Left kidney (tissue), 2 donors: ENCODE measurements around the gene SCNN1A. TPM values are rescaled to one million over a fixed set of nuclear protein-coding genes. Genes with fewer than 3 reads are reported as not detected.
"Not testable (repeated sequence)": the region's sequence is repeated elsewhere in the genome, so short reads cannot be mapped to it uniquely, and the experiment has no call there.

Source experiments
- DNase-seq: peaks from one replicate; pipeline ENCODE4 v3.0.0-alpha.2; 2013
- polyA plus RNA-seq: library from polyadenylated mRNA; unstranded; fragments of 120-200 nt; gene quantifications from one replicate; pipeline ENCODE4 v1.2.1, GENCODE V29; 2013; ENCODE audit not compliant: insufficient read length

Gene SCNN1A
- polyA plus RNA-seq, 1 donor, result 80.1 TPM

- no peak for DNase-seq
Measured at GRCh38 chr12:6347367-6348338, 27.7 kb downstream of the SCNN1A start.

DNA sequence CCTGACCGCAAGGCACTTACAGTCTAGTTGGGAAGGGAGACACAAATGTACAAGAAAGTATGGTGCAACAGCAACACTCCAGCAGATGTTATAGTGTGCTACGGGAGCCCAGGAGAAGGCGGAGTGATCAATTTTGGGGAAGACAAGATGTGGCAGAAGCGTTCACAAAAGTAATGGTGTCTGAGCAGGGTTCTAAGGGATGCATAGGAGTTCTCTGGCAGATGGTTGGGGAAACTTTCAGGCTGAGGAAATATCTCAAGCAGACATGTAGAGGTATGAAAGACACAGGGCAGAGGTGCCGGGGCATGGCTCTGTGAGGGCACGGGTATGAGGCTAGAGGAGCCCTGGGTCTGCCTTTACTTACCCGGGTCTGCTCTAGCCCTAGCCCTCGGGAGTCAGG, 28.4 kb downstream of the SCNN1A start:
- no peak for DNase-seq

DNA sequence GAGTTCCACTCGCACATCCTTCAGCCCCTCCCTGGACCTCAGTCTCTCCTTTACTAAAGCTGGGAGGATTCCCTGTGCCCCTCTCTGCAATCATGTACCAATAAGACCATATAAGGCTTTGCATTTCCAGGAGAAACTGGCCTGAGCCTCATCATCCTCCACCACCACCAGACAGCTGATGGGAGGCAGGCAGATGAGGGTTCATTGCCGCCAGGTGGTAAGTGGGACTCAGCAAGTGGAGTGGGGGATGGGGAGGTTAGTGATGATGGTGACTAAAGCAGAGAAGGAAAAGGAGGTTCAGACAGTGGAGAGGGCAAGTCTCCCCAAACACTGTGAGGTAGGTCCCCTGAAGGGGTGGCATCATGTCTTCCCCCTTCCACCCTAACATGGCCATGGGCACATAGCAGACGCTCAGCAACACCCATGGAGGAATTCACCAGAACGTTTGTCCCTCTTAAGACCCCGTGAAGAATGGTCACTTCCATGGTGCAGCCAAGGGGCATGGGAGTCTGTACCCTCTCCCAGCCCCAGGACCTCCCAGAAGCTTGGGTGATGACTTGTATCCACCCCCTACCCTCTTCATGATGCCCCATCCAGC, 29.0 kb downstream of the SCNN1A start:
- no peak for DNase-seq

DNA sequence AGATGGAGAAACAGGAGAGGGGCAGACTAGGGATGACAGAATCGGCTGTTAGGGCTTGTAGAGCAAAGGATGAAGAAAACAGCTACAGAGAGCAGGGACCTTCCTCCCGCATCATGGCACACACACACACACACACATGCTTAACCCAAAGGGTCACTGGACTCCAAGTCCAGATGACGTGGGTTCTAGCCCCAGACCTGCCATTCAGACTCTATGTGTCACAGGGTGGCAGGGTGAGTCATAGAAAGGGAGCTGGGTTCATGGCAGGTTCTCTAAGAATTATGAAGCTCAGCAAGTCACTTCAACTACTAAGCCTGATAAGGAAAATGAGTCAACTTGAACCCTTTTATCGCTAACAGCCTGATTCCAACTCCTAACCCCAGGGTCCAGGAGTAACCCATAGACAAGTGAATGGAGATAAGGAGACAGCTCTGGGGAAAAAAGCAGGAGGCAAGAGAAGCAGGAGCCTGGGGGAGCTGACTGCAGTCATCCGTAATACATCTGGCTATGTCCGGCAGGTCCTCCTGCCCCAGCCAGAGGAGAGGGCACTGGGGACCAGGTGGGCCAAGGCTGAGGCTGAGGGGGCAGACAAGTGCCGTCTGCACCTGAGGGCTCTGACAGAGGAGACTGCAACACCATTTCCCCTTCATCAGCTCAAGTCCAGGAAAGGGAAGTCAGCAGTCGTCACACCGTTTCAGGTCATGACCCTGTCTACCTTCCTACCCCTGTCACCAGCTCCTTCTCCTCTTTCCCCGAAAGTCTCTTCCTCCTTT, 29.9 kb downstream of the SCNN1A start:
- DNase-seq, result no peak

DNA sequence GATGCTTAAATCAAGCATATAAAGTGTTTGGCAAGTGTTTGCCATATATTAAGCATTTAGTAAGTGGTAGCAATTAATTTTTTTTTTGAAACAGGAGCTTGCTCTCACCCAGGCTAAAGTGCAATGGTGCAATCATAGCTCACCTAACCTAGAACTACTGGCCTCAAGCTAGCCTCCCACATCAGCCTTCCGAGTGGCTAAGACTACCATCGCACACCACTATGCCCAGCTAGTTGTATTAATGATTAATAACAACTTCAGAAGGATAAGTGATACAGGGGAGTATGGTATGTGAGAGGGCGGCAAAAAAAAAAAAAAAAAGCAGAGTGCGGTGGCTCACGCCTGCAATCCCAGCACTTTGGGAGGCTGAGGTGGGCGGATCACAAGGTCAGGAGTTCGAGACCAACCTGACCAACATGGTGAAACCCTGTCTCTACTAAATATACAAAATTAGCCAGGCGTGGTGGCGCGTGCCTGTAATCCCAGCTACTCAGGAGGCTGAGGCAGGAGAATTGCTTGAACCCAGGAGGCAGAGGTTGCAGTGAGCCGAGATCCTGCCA, 31.2 kb downstream of the SCNN1A start:
- not testable (repeated sequence) for DNase-seq

GRCh38 chr12:6343518-6343917, 31.8 kb downstream of the SCNN1A start:
- DNase-seq, result no peak

DNA sequence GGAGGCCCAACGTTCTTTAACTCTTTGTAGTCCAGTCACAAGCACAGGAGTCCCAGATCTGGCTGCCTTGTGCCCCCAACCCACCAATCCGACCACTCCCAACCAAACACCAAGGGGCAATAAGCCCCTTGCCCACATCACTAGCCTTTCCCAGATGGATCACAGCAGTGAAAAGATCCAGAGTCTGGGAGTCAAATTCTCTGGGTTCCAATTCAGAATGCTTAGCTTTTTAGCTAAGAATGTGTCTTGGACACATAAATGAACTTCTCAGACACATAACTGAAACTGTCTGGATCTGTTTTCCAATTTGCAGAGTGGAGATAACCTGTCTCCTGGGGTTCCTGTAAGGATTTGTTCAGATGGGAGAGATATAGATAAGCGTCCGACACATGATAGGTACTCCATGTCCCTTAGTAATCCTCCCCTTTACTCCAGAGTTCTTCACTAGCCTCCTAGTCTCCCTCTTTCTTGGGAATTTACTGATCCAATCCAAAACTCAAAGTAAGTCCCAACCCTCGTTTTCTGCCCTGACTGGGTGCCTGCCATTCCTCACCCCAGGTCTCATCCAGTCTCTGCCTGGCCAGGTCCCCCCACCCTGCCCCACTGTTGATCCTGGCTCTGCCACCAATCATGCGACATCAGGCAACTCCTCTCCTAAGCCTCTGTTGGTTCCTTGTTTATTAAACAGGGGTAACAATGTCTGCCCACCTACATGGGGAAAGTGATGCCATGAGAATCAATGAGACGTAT, 33.0 kb downstream of the SCNN1A start:
- no peak for DNase-seq

- peak; percentile 76 for DNase-seq
Measured at GRCh38 chr12:6341417-6342139, 33.8 kb downstream of the SCNN1A start, which contains the start of gene TNFRSF1A. TNFRSF1A (minus strand) TSS chr12:6342076; CDS start chr12:6341814, 262 bp downstream.

DNA sequence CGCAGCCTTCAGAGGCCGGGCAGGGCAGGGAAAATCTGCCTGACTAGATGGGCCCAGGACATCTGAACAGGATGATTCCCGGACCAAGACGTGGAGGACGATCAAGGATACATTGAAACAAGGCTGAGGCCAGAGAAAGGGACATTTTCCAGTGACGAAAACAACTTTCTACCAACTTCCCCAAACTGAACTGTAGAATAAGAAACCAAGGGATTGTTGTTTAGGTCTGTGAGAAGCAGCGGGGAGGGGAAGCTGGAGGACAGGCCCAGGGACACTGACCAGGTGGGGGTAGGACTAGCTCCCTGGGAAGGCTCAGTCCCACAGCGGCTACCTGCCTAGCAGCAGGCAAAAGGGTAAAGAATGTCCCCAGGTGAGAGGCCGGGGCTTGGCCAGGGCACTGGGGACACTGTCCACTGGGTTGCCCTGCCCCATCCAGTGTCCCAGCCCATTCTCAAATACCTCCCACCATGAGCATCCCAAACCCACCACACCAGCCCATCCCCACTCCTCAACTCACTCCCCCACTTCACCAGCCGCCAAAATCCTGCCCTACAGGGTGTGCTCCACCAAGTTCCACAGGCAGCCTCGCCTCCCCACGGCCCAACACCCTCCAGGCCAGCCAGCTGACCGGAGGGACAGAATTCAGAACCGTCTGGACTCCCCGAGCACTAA, 34.5 kb downstream of the SCNN1A start:
- DNase-seq, result no peak

DNA sequence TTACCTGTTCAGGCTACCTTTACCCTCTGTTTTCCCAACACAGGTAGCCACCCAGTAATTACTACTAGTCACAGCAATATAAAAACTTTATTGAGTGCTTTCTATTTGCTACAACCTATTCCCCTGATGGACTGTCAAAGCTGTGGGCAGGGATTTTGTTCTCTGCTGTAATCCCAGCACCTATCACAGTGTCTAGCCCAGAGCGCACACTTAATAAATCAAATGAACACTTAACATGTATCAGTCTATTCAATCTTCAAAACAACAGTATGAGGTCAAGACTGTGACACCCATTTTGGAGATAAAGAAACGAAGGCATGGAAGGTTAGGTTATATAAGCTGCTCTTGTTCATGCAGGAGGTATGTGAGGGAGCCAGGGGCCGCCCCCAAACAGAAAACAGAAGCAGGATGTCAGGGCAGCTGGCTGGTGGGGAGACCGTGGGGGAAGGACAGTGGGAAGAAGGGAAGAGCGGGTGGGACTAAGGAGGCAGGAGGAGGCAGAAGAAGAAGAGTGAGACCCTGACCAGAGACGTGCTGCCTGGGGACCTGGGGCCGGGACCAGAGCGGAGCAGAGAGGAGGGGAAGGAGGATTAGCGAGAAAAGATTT, 35.2 kb downstream of the SCNN1A start:
- DNase-seq, result no peak

- DNase-seq, result no peak
Measured at GRCh38 chr12:6338955-6339354, 36.4 kb downstream of the SCNN1A start.

GRCh38 chr12:6338536-6338935, 36.8 kb downstream of the SCNN1A start:
- DNase-seq, result not testable (repeated sequence)

DNA sequence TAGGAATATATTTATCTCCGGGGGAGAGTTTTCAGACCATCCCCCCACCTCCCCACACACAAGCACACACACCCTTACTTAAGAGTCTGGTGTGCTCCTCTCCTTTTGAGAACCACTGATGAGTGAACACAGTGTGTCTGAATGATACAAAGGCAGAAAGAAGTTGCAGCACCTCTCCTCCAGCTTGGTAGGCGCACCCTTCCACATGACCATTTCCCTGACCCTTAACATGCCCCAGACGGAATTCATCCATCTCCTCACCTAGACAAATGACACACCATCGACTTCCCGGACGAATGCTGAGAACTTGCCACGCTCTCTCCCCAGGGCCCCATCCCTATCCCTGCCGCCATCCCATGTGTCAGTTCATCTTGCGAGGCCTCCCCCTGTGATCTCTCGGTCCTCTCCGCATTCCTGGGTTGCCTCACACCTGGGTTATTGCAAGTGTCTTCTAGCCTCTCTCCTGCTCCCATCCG, 37.4 kb downstream of the SCNN1A start:
- DNase-seq, result no peak

DNA sequence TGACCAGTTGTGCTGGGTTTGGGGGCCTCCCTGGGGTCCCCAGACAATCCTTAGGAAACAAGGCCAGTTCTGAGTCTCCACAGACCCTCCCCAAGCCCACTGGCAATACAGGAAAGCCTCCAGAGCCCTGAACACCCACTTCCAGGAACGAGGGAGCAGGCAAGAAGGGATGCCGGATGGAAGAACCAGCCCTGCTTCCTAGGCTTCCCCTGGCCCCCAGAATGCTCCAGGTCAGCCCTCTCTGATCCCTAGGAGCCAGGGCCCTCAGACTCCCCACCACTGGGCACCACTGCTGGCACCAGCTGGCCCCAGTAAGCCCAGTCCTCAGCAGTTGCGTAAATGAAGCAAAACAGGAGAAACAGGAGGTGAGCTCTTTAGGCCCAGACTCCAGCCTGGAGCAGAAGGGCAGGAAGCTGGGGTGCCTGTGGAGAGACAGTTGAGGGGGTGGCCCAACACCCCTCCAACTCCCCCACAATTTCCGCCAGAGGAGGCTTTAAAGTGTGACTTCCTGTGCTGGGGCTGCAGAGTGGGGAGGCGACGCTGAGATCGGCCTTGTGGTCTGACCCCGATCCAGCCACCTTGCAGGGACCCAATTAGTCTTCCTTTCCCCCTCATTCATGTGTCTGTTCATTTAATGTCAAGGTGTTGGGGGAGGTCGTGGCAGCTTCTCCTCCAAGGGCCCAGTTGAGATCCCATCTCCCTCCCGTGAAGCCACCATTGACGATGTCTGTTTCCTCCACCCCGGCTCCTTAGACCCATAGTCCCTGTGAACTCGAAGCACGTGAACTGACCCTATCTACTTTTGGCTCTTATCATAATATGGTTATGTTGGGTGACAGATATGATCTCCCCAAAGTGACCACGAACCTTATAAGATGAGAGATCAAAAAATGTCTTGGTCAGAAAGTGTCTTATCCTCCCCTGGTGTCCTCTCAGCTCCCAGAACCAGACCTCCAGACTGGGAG, 38.2 kb downstream of the SCNN1A start:
- no peak for DNase-seq

- peak; percentile 94 for DNase-seq
Measured at GRCh38 chr12:6336079-6336888, 39.1 kb downstream of the SCNN1A start.

- no peak for DNase-seq
Measured at GRCh38 chr12:6335451-6336078, 39.8 kb downstream of the SCNN1A start.

DNA sequence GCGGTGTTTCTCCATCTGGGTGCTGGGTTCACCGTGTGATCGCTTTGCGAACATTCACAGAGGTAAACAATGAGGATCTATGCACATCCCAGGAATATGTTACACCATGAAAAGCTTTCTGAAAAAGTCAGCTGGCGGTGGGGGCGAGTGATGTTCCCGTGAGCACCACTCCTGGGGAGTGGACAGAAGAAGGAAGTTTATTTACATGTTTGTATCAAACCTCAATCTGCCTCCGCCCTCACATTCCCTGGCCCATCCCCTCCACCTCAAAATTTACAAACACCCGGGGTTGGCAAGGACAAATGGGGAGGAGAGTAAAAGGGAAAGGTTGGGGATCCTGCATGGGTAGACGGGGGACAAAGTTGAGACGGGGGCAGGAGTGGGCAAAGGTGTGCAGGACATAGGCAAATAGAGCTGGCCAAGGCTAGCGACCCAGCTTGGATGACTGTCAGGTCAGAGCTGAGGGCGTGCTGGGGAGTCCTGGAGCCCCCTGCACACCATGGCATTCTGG, 40.4 kb downstream of the SCNN1A start:
- no peak for DNase-seq
